HEK293 (cell line): ENCODE data around the gene MAGEB1.

Experiments used
- CTCF ChIA-PET: fragments of 350-600 bp; formaldehyde crosslinking; extraction: SDS; loops from one replicate; lab custom pipeline; 2021; ENCODE audit warnings: antibody characterized with exemption; lab: Yijun Ruan, JAX
- POLR2A ChIA-PET: fragments of 300-600 bp; formaldehyde crosslinking; extraction: SDS; loops from one replicate; lab custom pipeline; 2020; ENCODE audit warnings: antibody characterized with exemption, inconsistent platforms; lab: Yijun Ruan, JAX
- H3K27ac ChIP-seq: fragments of 200-500 bp; sonication (Bioruptor generic); 2 replicates; pipeline ENCODE4 v1.5.1; 2014; ENCODE audit warnings: low read depth, low read length, control low read depth, inconsistent platforms; ENCODE audit errors: extremely low read depth
- H3K36me3 ChIP-seq, 2 experiments: fragments of 200-500 bp in 1 of 2; sonication (Bioruptor generic) in 1 of 2; 1 replicate in 1 of 2; 2 replicates in 1 of 2; pipeline ENCODE4 v1.5.1; 2014 to 2017; ENCODE audit warnings: inconsistent platforms in 2 of 2, low read length in 2 of 2; ENCODE audit not compliant: control insufficient read depth in 2 of 2, insufficient read depth in 1 of 2
- H3K4me1 ChIP-seq: fragments of 200-500 bp; sonication (Bioruptor generic); 2 replicates; pipeline ENCODE4 v1.5.1; 2014; ENCODE audit warnings: mild to moderate bottlenecking, low read length, inconsistent platforms; ENCODE audit not compliant: control insufficient read depth, insufficient read depth
- H3K4me3 ChIP-seq: 2 replicates; pipeline ENCODE4 v1.5.1; 2011; ENCODE audit warnings: low read depth, mild to moderate bottlenecking, control low read depth, low read length, moderate library complexity
- H3K9me3 ChIP-seq: fragments of 200-500 bp; sonication (Bioruptor generic); 2 replicates; pipeline ENCODE4 v1.5.1; 2014; ENCODE audit warnings: low read depth, low read length, inconsistent platforms; ENCODE audit not compliant: control insufficient read depth, insufficient read depth
- MZF1 ChIP-seq: fragments of 450-650 bp; formaldehyde crosslinking; IDR thresholded peaks from 2 replicates; pipeline ENCODE4 v1.5.1; 2017; ENCODE audit warnings: missing biosample characterization, missing genetic modification characterization, borderline replicate concordance
- SETDB1 ChIP-seq: IDR thresholded peaks from one replicate; pipeline ENCODE4 v1.6.1; 2017; ENCODE audit warnings: mild to moderate bottlenecking, low read length, moderate library complexity, mixed read lengths; ENCODE audit not compliant: insufficient read length
- ZBTB7A ChIP-seq: fragments of 450-650 bp; formaldehyde crosslinking; IDR thresholded peaks from 2 replicates; pipeline ENCODE4 v1.5.1; 2016; ENCODE audit warnings: low read depth, missing biosample characterization, missing genetic modification characterization
- ZEB2 ChIP-seq: fragments of 450-650 bp; formaldehyde crosslinking; IDR thresholded peaks from 2 replicates; pipeline ENCODE4 v1.5.1; 2016; ENCODE audit warnings: missing biosample characterization, missing genetic modification characterization
- ZNF132 ChIP-seq: fragments of 450-650 bp; formaldehyde crosslinking; IDR thresholded peaks from 2 replicates; pipeline ENCODE4 v1.5.1; 2017; ENCODE audit warnings: missing biosample characterization, missing genetic modification characterization, borderline replicate concordance
- ZNF335 ChIP-seq: fragments of 450-650 bp; formaldehyde crosslinking; conservative IDR thresholded peaks from 2 replicates; pipeline ENCODE4 v1.5.1; 2016; ENCODE audit warnings: missing biosample characterization, missing genetic modification characterization
- ZNF48 ChIP-seq: fragments of 450-650 bp; formaldehyde crosslinking; IDR thresholded peaks from 2 replicates; pipeline ENCODE4 v1.5.1; 2016; ENCODE audit warnings: missing biosample characterization, missing genetic modification characterization
- ZNF549 ChIP-seq: fragments of 450-650 bp; IDR thresholded peaks from 2 replicates; pipeline ENCODE4 v1.5.1; 2018; ENCODE audit warnings: missing biosample characterization, missing genetic modification characterization, mild to moderate bottlenecking, inconsistent platforms, moderate library complexity
- ZNF621 ChIP-seq: fragments of 450-650 bp; formaldehyde crosslinking; IDR thresholded peaks from 2 replicates; pipeline ENCODE4 v1.5.1; 2017; ENCODE audit warnings: missing biosample characterization, missing genetic modification characterization
- ZNF623 ChIP-seq: fragments of 450-650 bp; formaldehyde crosslinking; IDR thresholded peaks from 2 replicates; pipeline ENCODE4 v1.5.1; 2016; ENCODE audit warnings: missing biosample characterization, missing genetic modification characterization
- ZNF645 ChIP-seq: fragments of 450-650 bp; formaldehyde crosslinking; IDR thresholded peaks from 2 replicates; pipeline ENCODE4; 2016; ENCODE audit warnings: missing biosample characterization, missing genetic modification characterization
- ZNF658 ChIP-seq: fragments of 450-650 bp; formaldehyde crosslinking; IDR thresholded peaks from 2 replicates; pipeline ENCODE4; 2016; ENCODE audit warnings: missing biosample characterization, missing genetic modification characterization
- ZNF670 ChIP-seq: fragments of 450-650 bp; formaldehyde crosslinking; IDR thresholded peaks from 2 replicates; pipeline ENCODE4 v1.5.1; 2016; ENCODE audit warnings: missing biosample characterization, missing genetic modification characterization, low read depth
- ZNF707 ChIP-seq: fragments of 450-650 bp; formaldehyde crosslinking; IDR thresholded peaks from 2 replicates; pipeline ENCODE4 v1.5.1; 2016; ENCODE audit warnings: missing biosample characterization, missing genetic modification characterization
- ZNF837 ChIP-seq: fragments of 450-650 bp; formaldehyde crosslinking; IDR thresholded peaks from 2 replicates; pipeline ENCODE4 v1.5.1; 2016; ENCODE audit warnings: missing biosample characterization, missing genetic modification characterization
- TF ChIP-seq, protein P1 (sequence below): fragments of 450-650 bp; formaldehyde crosslinking; IDR thresholded peaks from 2 replicates; pipeline ENCODE4 v1.5.1; 2016; ENCODE audit warnings: missing biosample characterization, missing genetic modification characterization
- TF ChIP-seq, protein P2 (sequence below): fragments of 450-650 bp; formaldehyde crosslinking; IDR thresholded peaks from 2 replicates; pipeline ENCODE4 v1.5.1; 2016; ENCODE audit warnings: missing biosample characterization, missing genetic modification characterization
- TF ChIP-seq, protein P3 (sequence below): fragments of 450-650 bp; formaldehyde crosslinking; IDR thresholded peaks from 2 replicates; pipeline ENCODE4 v1.5.1; 2016; ENCODE audit warnings: missing biosample characterization, missing genetic modification characterization
- TF ChIP-seq, protein P4 (sequence below): fragments of 450-650 bp; formaldehyde crosslinking; IDR thresholded peaks from 2 replicates; pipeline ENCODE4 v1.5.1; 2016; ENCODE audit warnings: missing biosample characterization, missing genetic modification characterization

Gene MAGEB1

GRCh38 chrX:30259927-30260326 is 13.0 kb downstream of the MAGEB1 start (continued):
- no peak for TF ChIP-seq ZNF623
- no peak for TF ChIP-seq ZNF658 (tag by site-specific recombination)
- TF ChIP-seq ZNF621 (tag by site-specific recombination): no peak
- no peak for TF ChIP-seq MZF1 (tag by site-specific recombination)
- TF ChIP-seq, protein P1, sequence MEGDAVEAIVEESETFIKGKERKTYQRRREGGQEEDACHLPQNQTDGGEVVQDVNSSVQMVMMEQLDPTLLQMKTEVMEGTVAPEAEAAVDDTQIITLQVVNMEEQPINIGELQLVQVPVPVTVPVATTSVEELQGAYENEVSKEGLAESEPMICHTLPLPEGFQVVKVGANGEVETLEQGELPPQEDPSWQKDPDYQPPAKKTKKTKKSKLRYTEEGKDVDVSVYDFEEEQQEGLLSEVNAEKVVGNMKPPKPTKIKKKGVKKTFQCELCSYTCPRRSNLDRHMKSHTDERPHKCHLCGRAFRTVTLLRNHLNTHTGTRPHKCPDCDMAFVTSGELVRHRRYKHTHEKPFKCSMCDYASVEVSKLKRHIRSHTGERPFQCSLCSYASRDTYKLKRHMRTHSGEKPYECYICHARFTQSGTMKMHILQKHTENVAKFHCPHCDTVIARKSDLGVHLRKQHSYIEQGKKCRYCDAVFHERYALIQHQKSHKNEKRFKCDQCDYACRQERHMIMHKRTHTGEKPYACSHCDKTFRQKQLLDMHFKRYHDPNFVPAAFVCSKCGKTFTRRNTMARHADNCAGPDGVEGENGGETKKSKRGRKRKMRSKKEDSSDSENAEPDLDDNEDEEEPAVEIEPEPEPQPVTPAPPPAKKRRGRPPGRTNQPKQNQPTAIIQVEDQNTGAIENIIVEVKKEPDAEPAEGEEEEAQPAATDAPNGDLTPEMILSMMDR (tag by site-specific recombination): no peak
- TF ChIP-seq ZBTB7A (tag by site-specific recombination): no peak
- TF ChIP-seq ZEB2 (tag by site-specific recombination): no peak
- TF ChIP-seq, protein P2, sequence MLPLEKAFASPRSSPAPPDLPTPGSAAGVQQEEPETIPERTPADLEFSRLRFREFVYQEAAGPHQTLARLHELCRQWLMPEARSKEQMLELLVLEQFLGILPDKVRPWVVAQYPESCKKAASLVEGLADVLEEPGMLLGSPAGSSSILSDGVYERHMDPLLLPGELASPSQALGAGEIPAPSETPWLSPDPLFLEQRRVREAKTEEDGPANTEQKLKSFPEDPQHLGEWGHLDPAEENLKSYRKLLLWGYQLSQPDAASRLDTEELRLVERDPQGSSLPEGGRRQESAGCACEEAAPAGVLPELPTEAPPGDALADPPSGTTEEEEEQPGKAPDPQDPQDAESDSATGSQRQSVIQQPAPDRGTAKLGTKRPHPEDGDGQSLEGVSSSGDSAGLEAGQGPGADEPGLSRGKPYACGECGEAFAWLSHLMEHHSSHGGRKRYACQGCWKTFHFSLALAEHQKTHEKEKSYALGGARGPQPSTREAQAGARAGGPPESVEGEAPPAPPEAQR (tag by site-specific recombination): no peak
- no peak for TF ChIP-seq ZNF335 (tag by site-specific recombination)
- TF ChIP-seq ZNF132 (tag by site-specific recombination): no peak
- TF ChIP-seq ZNF549 (tag by site-specific recombination): no peak
- TF ChIP-seq ZNF645 (tag by site-specific recombination): no peak
- no peak for TF ChIP-seq ZNF48 (tag by site-specific recombination)
- no peak for TF ChIP-seq ZNF707 (tag by site-specific recombination)
- TF ChIP-seq, all 188 proteins: peak for 0

DNA sequence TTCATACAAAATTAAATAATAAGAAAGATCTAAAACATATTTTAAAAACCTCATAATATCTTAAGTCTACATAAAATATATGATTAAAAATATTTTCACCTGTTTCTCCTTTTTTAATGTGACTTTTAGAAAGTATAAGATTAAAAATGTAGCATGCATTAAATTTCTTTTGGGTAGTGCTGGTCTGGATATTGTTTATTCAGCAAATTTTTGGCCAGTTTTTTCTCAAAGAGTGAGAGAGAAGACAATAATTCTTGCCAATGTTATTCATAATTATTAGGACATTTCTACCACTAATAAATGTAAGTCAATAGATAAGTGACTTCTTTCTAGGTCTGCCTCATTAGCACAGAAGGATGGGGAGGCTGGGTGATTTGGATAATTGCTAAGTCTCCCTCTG is 14.1 kb downstream of the MAGEB1 start:
- Histone ChIP-seq H3K36me3 (no peaks in the 10 kb centered on the region), H3K9me3 (no peaks in the 10 kb centered on the region), H3K4me1 (no peaks in the 10 kb centered on the region), H3K4me3 (no peak overlapping the region), H3K27ac (no peak overlapping the region)
- TF ChIP-seq ZNF837 (tag by site-specific recombination) (no peak), ZNF670 (tag by site-specific recombination) (no peak), SETDB1 (no peak)
- TF ChIP-seq, protein P3, sequence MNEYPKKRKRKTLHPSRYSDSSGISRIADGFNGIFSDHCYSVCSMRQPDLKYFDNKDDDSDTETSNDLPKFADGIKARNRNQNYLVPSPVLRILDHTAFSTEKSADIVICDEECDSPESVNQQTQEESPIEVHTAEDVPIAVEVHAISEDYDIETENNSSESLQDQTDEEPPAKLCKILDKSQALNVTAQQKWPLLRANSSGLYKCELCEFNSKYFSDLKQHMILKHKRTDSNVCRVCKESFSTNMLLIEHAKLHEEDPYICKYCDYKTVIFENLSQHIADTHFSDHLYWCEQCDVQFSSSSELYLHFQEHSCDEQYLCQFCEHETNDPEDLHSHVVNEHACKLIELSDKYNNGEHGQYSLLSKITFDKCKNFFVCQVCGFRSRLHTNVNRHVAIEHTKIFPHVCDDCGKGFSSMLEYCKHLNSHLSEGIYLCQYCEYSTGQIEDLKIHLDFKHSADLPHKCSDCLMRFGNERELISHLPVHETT (tag by site-specific recombination): no peak
- TF ChIP-seq, protein P4, sequence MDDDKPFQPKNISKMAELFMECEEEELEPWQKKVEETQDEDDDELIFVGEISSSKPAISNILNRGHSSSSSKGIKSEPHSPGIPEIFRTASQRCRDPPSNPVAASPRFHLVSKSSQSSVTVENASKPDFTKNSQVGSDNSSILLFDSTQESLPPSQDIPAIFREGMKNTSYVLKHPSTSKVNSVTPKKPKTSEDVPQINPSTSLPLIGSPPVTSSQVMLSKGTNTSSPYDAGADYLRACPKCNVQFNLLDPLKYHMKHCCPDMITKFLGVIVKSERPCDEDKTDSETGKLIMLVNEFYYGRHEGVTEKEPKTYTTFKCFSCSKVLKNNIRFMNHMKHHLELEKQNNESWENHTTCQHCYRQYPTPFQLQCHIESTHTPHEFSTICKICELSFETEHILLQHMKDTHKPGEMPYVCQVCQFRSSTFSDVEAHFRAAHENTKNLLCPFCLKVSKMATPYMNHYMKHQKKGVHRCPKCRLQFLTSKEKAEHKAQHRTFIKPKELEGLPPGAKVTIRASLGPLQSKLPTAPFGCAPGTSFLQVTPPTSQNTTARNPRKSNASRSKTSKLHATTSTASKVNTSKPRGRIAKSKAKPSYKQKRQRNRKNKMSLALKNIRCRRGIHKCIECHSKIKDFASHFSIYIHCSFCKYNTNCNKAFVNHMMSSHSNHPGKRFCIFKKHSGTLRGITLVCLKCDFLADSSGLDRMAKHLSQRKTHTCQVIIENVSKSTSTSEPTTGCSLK (tag by site-specific recombination): no peak
- ChIA-PET POLR2A (no interaction called here), CTCF (no interaction called here)
